ENCODE measurements around the gene LMOD2.
"Not testable (repeated sequence)": the region's sequence is repeated elsewhere in the genome, so short reads cannot be mapped to it uniquely, and the experiment has no call there.

LMOD2 gene

GRCh38 chr7:123655614-123656013 lies at the start of gene LMOD2:
TSS of gene LMOD2 (plus strand) at chr7:123655866. CDS start at chr7:123655964, 98 bp downstream.
- no peak for DNase-seq (ENCODE audit: low read depth)

GRCh38 chr7:123607423-123607975 lies 48.2 kb upstream of the LMOD2 start:
- no peak for DNase-seq (ENCODE audit: low read depth)

GRCh38 chr7:123608991-123609882 lies 46.4 kb upstream of the LMOD2 start:
- no peak for DNase-seq (ENCODE audit: low read depth)

- no peak for DNase-seq (ENCODE audit: low read depth)
These were observed 45.8 kb upstream of the LMOD2 start for GRCh38 chr7:123609883-123610239.

GRCh38 chr7:123612024-123612423 lies 43.6 kb upstream of the LMOD2 start:
- DNase-seq (ENCODE audit: low read depth) = no peak

- peak; percentile 69 for DNase-seq (ENCODE audit: low read depth)
These were observed 40.3 kb upstream of the LMOD2 start for GRCh38 chr7:123615344-123615743.

- DNase-seq (ENCODE audit: low read depth) = peak; percentile 26
These were observed 39.4 kb upstream of the LMOD2 start for GRCh38 chr7:123616223-123616622.

- DNase-seq (ENCODE audit: low read depth) = no peak
These were observed 34.0 kb upstream of the LMOD2 start for GRCh38 chr7:123621707-123622106.

- peak; percentile 39 for DNase-seq (ENCODE audit: low read depth)
These were observed 32.8 kb upstream of the LMOD2 start for GRCh38 chr7:123622660-123623386.

GRCh38 chr7:123624527-123625183 lies 31.0 kb upstream of the LMOD2 start:
- no peak for DNase-seq (ENCODE audit: low read depth)

- no peak for DNase-seq (ENCODE audit: low read depth)
These were observed 30.4 kb upstream of the LMOD2 start for GRCh38 chr7:123625254-123625653.

GRCh38 chr7:123627851-123628250 lies 27.8 kb upstream of the LMOD2 start:
- DNase-seq (ENCODE audit: low read depth) = no peak

- DNase-seq (ENCODE audit: low read depth) = no peak
These were observed 26.8 kb upstream of the LMOD2 start for GRCh38 chr7:123628829-123629228.

- no peak for DNase-seq (ENCODE audit: low read depth)
These were observed 26.4 kb upstream of the LMOD2 start for GRCh38 chr7:123629281-123629680.

GRCh38 chr7:123632808-123633207 lies 22.9 kb upstream of the LMOD2 start:
- no peak for DNase-seq (ENCODE audit: low read depth)

GRCh38 chr7:123633553-123633952 lies 22.1 kb upstream of the LMOD2 start:
- peak; percentile 72 for DNase-seq (ENCODE audit: low read depth)

GRCh38 chr7:123634011-123634573 lies 21.6 kb upstream of the LMOD2 start:
- DNase-seq (ENCODE audit: low read depth) = not testable (repeated sequence)

GRCh38 chr7:123635551-123636359 lies 19.9 kb upstream of the LMOD2 start:
- DNase-seq (ENCODE audit: low read depth) = peak; percentile 49

- DNase-seq (ENCODE audit: low read depth) = no peak
These were observed 18.5 kb upstream of the LMOD2 start for GRCh38 chr7:123637203-123637602.

GRCh38 chr7:123637878-123638277 lies 17.8 kb upstream of the LMOD2 start:
- DNase-seq (ENCODE audit: low read depth) = no peak

GRCh38 chr7:123639631-123640030 lies 16.0 kb upstream of the LMOD2 start:
- DNase-seq (ENCODE audit: low read depth) = no peak

Measured in fibroblast of gingiva (primary cell).